GM12878 (cell line): ENCODE data around the gene MOCOS. TPM values are rescaled to one million over a fixed set of nuclear protein-coding genes. Genes with fewer than 3 reads are reported as not detected.

Experiments used
- ATAC-seq: fragments of 200-7000 bp; cut with Tn5 transposase; 3 replicates; pipeline ENCODE4 v1.9.1; 2020; ENCODE audit warnings: mild to moderate bottlenecking, moderate library complexity
- BruUV-seq: library from RNA; stranded (reverse); fragments of 400-500 nt; replicated peaks from 2 replicates; lab custom pipeline; 2021; lab: Mats Ljungman, UMichigan
- CTCF ChIA-PET: fragments of 300-600 bp; sonication (Branson Sonifier 250); formaldehyde crosslinking; extraction: SDS; loops from one replicate; lab custom pipeline; 2021; ENCODE audit warnings: inconsistent platforms; lab: Yijun Ruan, JAX
- POLR2A ChIA-PET: fragments of 350-600 bp; formaldehyde crosslinking; extraction: SDS; loops from one replicate; lab custom pipeline; 2021; ENCODE audit warnings: inconsistent platforms; lab: Charles Lee
- RAD21 ChIA-PET: fragments of 300-600 bp; sonication (Branson Sonifier 250); formaldehyde crosslinking; loops from one replicate; lab custom pipeline; 2023; ENCODE audit warnings: antibody characterized with exemption; ENCODE audit not compliant: unreplicated experiment; lab: Charles Lee
- SMC1A ChIA-PET: fragments of 300-600 bp; sonication (Branson Sonifier 250); formaldehyde crosslinking; loops from one replicate; lab custom pipeline; 2023; ENCODE audit not compliant: unreplicated experiment, uncharacterized antibody; lab: Charles Lee
- DNase-seq: peaks from one replicate; pipeline ENCODE4 v3.0.0-alpha.2; 2011; ENCODE audit warnings: low read depth, low spot score
- FAIRE-seq: peaks from 3 replicates; lab custom pipeline; 2011; peaks lifted over from hg19 to GRCh38; lab: Jason Lieb, UNC
- H2AFZ ChIP-seq: 2 replicates; pipeline ENCODE4 v1.6.0; 2011; ENCODE audit warnings: low read depth, low read length, control low read depth; ENCODE audit not compliant: control insufficient read depth
- H3K27ac ChIP-seq: 2 replicates; pipeline ENCODE4 v1.5.1; 2011; ENCODE audit warnings: control low read depth; ENCODE audit not compliant: control insufficient read depth, insufficient read depth
- H3K27me3 ChIP-seq, 2 experiments: replicated peaks in 1 of 2; 2 replicates each; pipeline versions ENCODE4 v1.6.0 to v1.6.1; 2011; ENCODE audit warnings: low read length in 1 of 2; ENCODE audit not compliant: control insufficient read depth in 2 of 2, insufficient read depth in 2 of 2
- H3K36me3 ChIP-seq, 2 experiments: 2 replicates each; pipeline ENCODE4 v1.5.1; 2011; ENCODE audit warnings: low read length in 1 of 2; ENCODE audit not compliant: control insufficient read depth in 2 of 2, insufficient read depth in 2 of 2
- H3K4me1 ChIP-seq: 2 replicates; pipeline ENCODE4 v1.6.1; 2011; ENCODE audit warnings: mild to moderate bottlenecking, low read length, moderate library complexity, mixed read lengths; ENCODE audit not compliant: control insufficient read depth, insufficient read depth
- H3K4me2 ChIP-seq: 2 replicates; pipeline ENCODE4 v1.6.0; 2011; ENCODE audit warnings: control low read depth; ENCODE audit not compliant: control insufficient read depth, insufficient read depth
- H3K4me3 ChIP-seq: fragments of 200-600 bp; sonication (generic); 2 replicates; pipeline ENCODE4 v1.5.1; 2016
- H3K79me2 ChIP-seq: 2 replicates; pipeline ENCODE4 v1.6.0; 2011; ENCODE audit warnings: low read length; ENCODE audit not compliant: control insufficient read depth, insufficient read depth
- H3K9ac ChIP-seq: 2 replicates; pipeline ENCODE4 v1.8.0; 2011; ENCODE audit warnings: low read length, control low read depth, mixed read lengths; ENCODE audit not compliant: control insufficient read depth, insufficient read depth
- H3K9me3 ChIP-seq: replicated peaks from 3 replicates; pipeline ENCODE4 v1.5.1; 2011; ENCODE audit warnings: mild to moderate bottlenecking, low read length; ENCODE audit not compliant: control insufficient read depth, insufficient read depth
- H4K20me1 ChIP-seq: 2 replicates; pipeline ENCODE4 v1.6.0; 2011; ENCODE audit not compliant: control insufficient read depth, insufficient read depth
- BACH1 ChIP-seq: fragments of 450-650 bp; IDR thresholded peaks from 2 replicates; pipeline ENCODE4 v1.6.1; 2017; ENCODE audit warnings: mild to moderate bottlenecking, borderline replicate concordance
- BHLHE40 ChIP-seq, 2 experiments: fragments of 450-650 bp in 1 of 2; IDR thresholded peaks; 2 replicates each; pipeline ENCODE4 v1.6.1; 2011 to 2017; ENCODE audit warnings: low read depth in 2 of 2, borderline replicate concordance in 1 of 2, improper control_type of control experiment in 1 of 2, low read length in 1 of 2, mild to moderate bottlenecking in 1 of 2
- BRCA1 ChIP-seq: IDR thresholded peaks from 2 replicates; pipeline ENCODE4 v1.6.1; 2011; ENCODE audit warnings: low read depth, low read length, improper control_type of control experiment
- DPF2 ChIP-seq: fragments of 450-650 bp; IDR thresholded peaks from 2 replicates; pipeline ENCODE4 v1.6.1; 2017; ENCODE audit warnings: mild to moderate bottlenecking
- GATAD2B ChIP-seq: fragments of 450-650 bp; conservative IDR thresholded peaks from 2 replicates; pipeline ENCODE4 v1.6.1; 2017; ENCODE audit warnings: low read depth, mild to moderate bottlenecking, moderate library complexity
- HDAC2 ChIP-seq: fragments of 200-600 bp; sonication (generic); IDR thresholded peaks from 2 replicates; pipeline ENCODE4 v1.6.1; 2017
- HDAC6 ChIP-seq: fragments of 200-600 bp; sonication (generic); IDR thresholded peaks from one replicate; pipeline ENCODE4 v1.8.0; 2017; ENCODE audit warnings: antibody characterized with exemption; ENCODE audit not compliant: unreplicated experiment
- LARP7 ChIP-seq: fragments of 450-650 bp; IDR thresholded peaks from 2 replicates; pipeline ENCODE4 v1.6.1; 2017; ENCODE audit warnings: mild to moderate bottlenecking
- MLLT1 ChIP-seq: fragments of 450-650 bp; IDR thresholded peaks from 2 replicates; pipeline ENCODE4 v1.6.1; 2016; ENCODE audit warnings: mild to moderate bottlenecking
- POLR2A ChIP-seq: IDR thresholded peaks from 2 replicates; pipeline ENCODE4 v1.6.1; 2011; ENCODE audit warnings: low read depth, mild to moderate bottlenecking, low read length
- SMAD5 ChIP-seq: IDR thresholded peaks from 2 replicates; pipeline ENCODE4 v1.6.1; 2016; ENCODE audit warnings: antibody characterized with exemption, low read depth
- SREBF1 ChIP-seq: IDR thresholded peaks from 2 replicates; pipeline ENCODE4 v1.6.1; 2012; ENCODE audit warnings: mild to moderate bottlenecking, low read length
- SUZ12 ChIP-seq: fragments of 200-600 bp; sonication (generic); IDR thresholded peaks from one replicate; pipeline ENCODE4 v1.6.1; 2018; ENCODE audit warnings: antibody characterized with exemption, mild to moderate bottlenecking; ENCODE audit not compliant: unreplicated experiment
- ZBTB4 ChIP-seq: fragments of 450-650 bp; formaldehyde crosslinking; IDR thresholded peaks from 2 replicates; pipeline ENCODE4 v1.4.0; 2022; ENCODE audit warnings: mild to moderate bottlenecking, moderate library complexity
- ZBTB40 ChIP-seq: fragments of 450-650 bp; IDR thresholded peaks from 2 replicates; pipeline ENCODE4 v1.6.1; 2016; ENCODE audit warnings: mild to moderate bottlenecking, moderate library complexity, borderline replicate concordance
- WGBS: methylation state at CpG from one replicate; pipeline ENCODE4 v1.1.6; 2016; ENCODE audit warnings: low lambda C conversion rate; ENCODE audit not compliant: insufficient replicate concordance, insufficient coverage; ENCODE audit errors: missing lambda C conversion rate; 5-methylcytosine and 5-hydroxymethylcytosine counted together
- in situ Hi-C: fragments of 300-500 bp; cut with MboI; formaldehyde crosslinking; loops from 9 replicates; pipeline ENCODE4 v1.14.3; 2018; ENCODE audit warnings: mixed read lengths
- intact Hi-C: fragments of 100-400 bp; cut with micrococcal nuclease; formaldehyde crosslinking; loops from one replicate; pipeline ENCODE4 v1.14.2; 2022; ENCODE audit not compliant: unreplicated experiment
- polyA plus RNA-seq, 11 experiments: library from polyadenylated mRNA; depleted of rRNA in 4 of 11; unstranded in 6 of 11; stranded (reverse) in 5 of 11; fragments of >200 nt; fragmentation: Nextera tagmentation in 4 of 11; fragmentation: Illumina TruSeq in 1 of 11; extraction: Ambion mirVana in 4 of 11; extraction: Trizol in 1 of 11; gene quantifications; 1 replicate in 1 of 11; 2 replicates in 10 of 11; pipeline versions ENCODE4 v1.2.1 to v1.2.3, GENCODE V29; 2011 to 2016; ENCODE audit warnings: inconsistent platforms in 2 of 11, missing spikeins in 2 of 11, low read depth in 1 of 11
- total RNA-seq, 4 experiments: library from RNA; depleted of rRNA in 3 of 4; stranded (reverse); fragments of >200 nt in 3 of 4; fragmentation: Illumina TruSeq in 1 of 4; extraction: Trizol in 1 of 4; gene quantifications; 2 replicates each; pipeline versions ENCODE4 v1.2.1 to v1.2.3, GENCODE V29; 2013 to 2021

Gene MOCOS
- total and polyA plus RNA-seq, 10 of the 15 experiments (the other 5 are each of a cell fraction or from before 2014, with no cell fraction given), result 0.16 to 0.56 (median 0.33) TPM

GRCh38 chr18:36297417-36298125, 110.3 kb downstream of the MOCOS start, which contains the start of gene FHOD3:
Gene FHOD3, plus strand, starts transcription at chr18:36297713. Its CDS starts 123 bp downstream, at chr18:36297836.
- DNase-seq (no peak), FAIRE-seq (no peak), ATAC-seq (peak; percentile 76)
- Histone ChIP-seq H3K4me3 (peak within 1 kb of the TSS; percentile 69), H3K27ac (no peak within 1 kb of the TSS), H2AFZ (peak within 1 kb of the TSS; percentile 51), H3K9ac (peak within 1 kb of the TSS; percentile 39; the same call in 1 of the 2 replicates), H3K9me3 (no peaks in the 10 kb centered on the region), H4K20me1 (no peaks in the 10 kb centered on the region), H3K79me2 (peaks cover 13% of the 10 kb centered on the region), H3K27me3 (peaks cover 0 to 4% of the 10 kb centered on the region in 2 experiments; a peak in 2 of 4 replicates), H3K36me3 (no peaks in the 10 kb centered on the region), H3K4me2 (peak within 1 kb of the TSS; percentile 82), H3K4me1 (no peaks in the 10 kb centered on the region)
- POLR2A ChIA-PET, result interaction anchor here (0.5 to 6.4 kb wide), 11 partner anchors 9 to 271 kb away, joined by 3 to 51 read pairs (median 5); no protein-coding TSS in a partner anchor
- intact Hi-C loops, result loop anchor here (2.0 to 10.0 kb wide), 3 partner anchors 69 to 367 kb away; no protein-coding TSS in a partner anchor
- SMC1A ChIA-PET, result interaction anchor here (0.5 to 12.6 kb wide), 11 partner anchors 12 to 275 kb away, joined by 3 to 212 read pairs (median 18); no protein-coding TSS in a partner anchor
- in situ Hi-C loops, result no loop called here
- RAD21 ChIA-PET, result interaction anchor here (0.6 to 14.2 kb wide), 25 partner anchors 8 to 815 kb away, joined by 3 to 203 read pairs (median 7); no protein-coding TSS in a partner anchor
- CTCF ChIA-PET, result interaction anchor here (0.7 to 3.6 kb wide), 15 partner anchors 11 to 275 kb away, joined by 3 to 21 read pairs (median 4); no protein-coding TSS in a partner anchor
- BruUV-seq, result no TSS peak
- WGBS, result under 1% methylated on average over 41 of the region's 91 CpGs
- TF ChIP-seq SREBF1 (no peak), POLR2A (peak; percentile 26; the same call in 1 of the 2 replicates), SUZ12 (peak; percentile 52), SMAD5 (no peak), HDAC6 (no peak), BRCA1 (no peak), BHLHE40 (IDR thresholded peaks at IDR 0.05; ENCODE audit: borderline replicate concordance in 1 of 2, low read depth in 2 of 2, low read length in 1 of 2) (peak; percentile 84 to 97), ZBTB40 (no peak), DPF2 (0 out of 2 replicates have a peak, but pooled peaks have one; percentile 20), MLLT1 (no peak), HDAC2 (no peak), LARP7 (peak; percentile 72), GATAD2B (peak; percentile 77), ZBTB4 (CRISPR knock-in tag) (no peak), BACH1 (no peak)
